ENCODE measurements around the gene LCMT1. TPM values are rescaled to one million over a fixed set of nuclear protein-coding genes. Genes with fewer than 3 reads are reported as not detected.

LCMT1 gene
- total and polyA plus RNA-seq, 9 of the 15 experiments (the other 6 are each of a cell fraction or from before 2014, with no cell fraction given), result 20.0 to 42.8 (median 32.3) TPM

- TF ChIP-seq, protein P1, sequence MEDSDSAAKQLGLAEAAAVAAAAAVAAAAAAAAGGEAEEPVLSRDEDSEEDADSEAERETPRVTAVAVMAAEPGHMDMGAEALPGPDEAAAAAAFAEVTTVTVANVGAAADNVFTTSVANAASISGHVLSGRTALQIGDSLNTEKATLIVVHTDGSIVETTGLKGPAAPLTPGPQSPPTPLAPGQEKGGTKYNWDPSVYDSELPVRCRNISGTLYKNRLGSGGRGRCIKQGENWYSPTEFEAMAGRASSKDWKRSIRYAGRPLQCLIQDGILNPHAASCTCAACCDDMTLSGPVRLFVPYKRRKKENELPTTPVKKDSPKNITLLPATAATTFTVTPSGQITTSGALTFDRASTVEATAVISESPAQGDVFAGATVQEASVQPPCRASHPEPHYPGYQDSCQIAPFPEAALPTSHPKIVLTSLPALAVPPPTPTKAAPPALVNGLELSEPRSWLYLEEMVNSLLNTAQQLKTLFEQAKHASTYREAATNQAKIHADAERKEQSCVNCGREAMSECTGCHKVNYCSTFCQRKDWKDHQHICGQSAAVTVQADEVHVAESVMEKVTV (CRISPR knock-in tag; IDR thresholded peaks at IDR 0.05), result peak; percentile 66
- TF ChIP-seq, protein P2, sequence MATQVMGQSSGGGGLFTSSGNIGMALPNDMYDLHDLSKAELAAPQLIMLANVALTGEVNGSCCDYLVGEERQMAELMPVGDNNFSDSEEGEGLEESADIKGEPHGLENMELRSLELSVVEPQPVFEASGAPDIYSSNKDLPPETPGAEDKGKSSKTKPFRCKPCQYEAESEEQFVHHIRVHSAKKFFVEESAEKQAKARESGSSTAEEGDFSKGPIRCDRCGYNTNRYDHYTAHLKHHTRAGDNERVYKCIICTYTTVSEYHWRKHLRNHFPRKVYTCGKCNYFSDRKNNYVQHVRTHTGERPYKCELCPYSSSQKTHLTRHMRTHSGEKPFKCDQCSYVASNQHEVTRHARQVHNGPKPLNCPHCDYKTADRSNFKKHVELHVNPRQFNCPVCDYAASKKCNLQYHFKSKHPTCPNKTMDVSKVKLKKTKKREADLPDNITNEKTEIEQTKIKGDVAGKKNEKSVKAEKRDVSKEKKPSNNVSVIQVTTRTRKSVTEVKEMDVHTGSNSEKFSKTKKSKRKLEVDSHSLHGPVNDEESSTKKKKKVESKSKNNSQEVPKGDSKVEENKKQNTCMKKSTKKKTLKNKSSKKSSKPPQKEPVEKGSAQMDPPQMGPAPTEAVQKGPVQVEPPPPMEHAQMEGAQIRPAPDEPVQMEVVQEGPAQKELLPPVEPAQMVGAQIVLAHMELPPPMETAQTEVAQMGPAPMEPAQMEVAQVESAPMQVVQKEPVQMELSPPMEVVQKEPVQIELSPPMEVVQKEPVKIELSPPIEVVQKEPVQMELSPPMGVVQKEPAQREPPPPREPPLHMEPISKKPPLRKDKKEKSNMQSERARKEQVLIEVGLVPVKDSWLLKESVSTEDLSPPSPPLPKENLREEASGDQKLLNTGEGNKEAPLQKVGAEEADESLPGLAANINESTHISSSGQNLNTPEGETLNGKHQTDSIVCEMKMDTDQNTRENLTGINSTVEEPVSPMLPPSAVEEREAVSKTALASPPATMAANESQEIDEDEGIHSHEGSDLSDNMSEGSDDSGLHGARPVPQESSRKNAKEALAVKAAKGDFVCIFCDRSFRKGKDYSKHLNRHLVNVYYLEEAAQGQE (IDR thresholded peaks at IDR 0.05; ENCODE audit: borderline replicate concordance), result peak; percentile 73
- TF ChIP-seq, protein P2 (CRISPR knock-in tag; IDR thresholded peaks at IDR 0.05; ENCODE audit: low read depth), result no peak
- TF ChIP-seq ESRRA (IDR thresholded peaks at IDR 0.05; ENCODE audit: borderline replicate concordance, low read depth) (no peak), CBFB (CRISPR knock-in tag; IDR thresholded peaks at IDR 0.05) (no peak), KDM1A (IDR thresholded peaks at IDR 0.05) (peak; percentile 61 to 70; a peak in 3 of 4 replicates), NFRKB (IDR thresholded peaks at IDR 0.05; ENCODE audit: low read depth) (no peak), SAFB2 (IDR thresholded peaks at IDR 0.05; ENCODE audit: borderline replicate concordance, low read depth, low read length, severe bottlenecking) (no peak), ZNF699 (CRISPR knock-in tag; IDR thresholded peaks at IDR 0.05; ENCODE audit: insufficient replicate concordance) (no peak), TCF3 (CRISPR knock-in tag; IDR thresholded peaks at IDR 0.05) (peak; percentile 10; the same call in 1 of the 2 replicates), FIP1L1 (IDR thresholded peaks at IDR 0.05; ENCODE audit: low read depth, low read length, poor library complexity, severe bottlenecking) (no peak), TARDBP (IDR thresholded peaks at IDR 0.05) (no peak), JUND (IDR thresholded peaks at IDR 0.05; ENCODE audit: borderline replicate concordance, low read depth, low read length) (peak; percentile 27; the same call in 1 of the 2 replicates), JUND (tag; IDR thresholded peaks at IDR 0.05; ENCODE audit: borderline replicate concordance, low read depth, low read length) (no peak), RFX1 (IDR thresholded peaks at IDR 0.05) (peak; percentile 42; the same call in 1 of the 2 replicates), MEIS2 (IDR thresholded peaks at IDR 0.05; ENCODE audit: partially characterized antibody) (peak; percentile 23), ZNF384 (IDR thresholded peaks at IDR 0.05; ENCODE audit: low read depth, low read length) (0 out of 2 replicates have a peak, but pooled peaks have one; percentile 39), ZNF354B (CRISPR knock-in tag; IDR thresholded peaks at IDR 0.05) (no peak), KAT7 (CRISPR knock-in tag; IDR thresholded peaks at IDR 0.05; ENCODE audit: borderline replicate concordance) (no peak)
- TF ChIP-seq, protein P3, sequence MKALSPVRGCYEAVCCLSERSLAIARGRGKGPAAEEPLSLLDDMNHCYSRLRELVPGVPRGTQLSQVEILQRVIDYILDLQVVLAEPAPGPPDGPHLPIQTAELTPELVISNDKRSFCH (CRISPR knock-in tag; IDR thresholded peaks at IDR 0.05), result no peak
- TF ChIP-seq, protein P3 (tag; IDR thresholded peaks at IDR 0.05), result no peak
Measured at GRCh38 chr16:25126820-25127232, 15.3 kb downstream of the LCMT1 start (continued).

Measured in K562 (cell line).